HCT116 (cell line): ENCODE measurements around the gene KBTBD2. TPM values are rescaled to one million over a fixed set of nuclear protein-coding genes. Genes with fewer than 3 reads are reported as not detected.

Experiments used
- ATAC-seq: fragments of 200-7000 bp; cut with Tn5 transposase; 2 replicates; pipeline ENCODE4 v1.9.1; 2020; ENCODE audit warnings: mild to moderate bottlenecking, moderate library complexity
- BruUV-seq: library from RNA; stranded (reverse); fragments of 400-500 nt; replicated peaks from 2 replicates; lab custom pipeline; 2021; lab: Mats Ljungman, UMichigan
- CTCF ChIA-PET: fragments of 300-600 bp; sonication (Branson Sonifier 250); formaldehyde crosslinking; loops from one replicate; lab custom pipeline; 2021; ENCODE audit warnings: antibody characterized with exemption; lab: Charles Lee
- POLR2A ChIA-PET: fragments of 300-600, 350-600 bp; sonication (Branson Sonifier 250); formaldehyde crosslinking; loops from one replicate; lab custom pipeline; 2021; ENCODE audit warnings: antibody characterized with exemption; lab: Charles Lee
- RAD21 ChIA-PET, 2 experiments: fragments of 300-600 bp; sonication (Branson Sonifier 250); formaldehyde crosslinking; loops; one replicate each; lab custom pipeline; 2023; ENCODE audit warnings: low total read pairs in 2 of 2; ENCODE audit not compliant: uncharacterized antibody in 2 of 2, unreplicated experiment in 2 of 2, low non-redundant PET in 1 of 2; lab: Charles Lee
- DNase-seq: peaks from one replicate; pipeline ENCODE4 v3.0.0-alpha.2; 2010; ENCODE audit warnings: low read depth, low spot score
- H2AFZ ChIP-seq: fragments of 200-600 bp; shearing (Covaris generic), sonication (generic); 2 replicates; pipeline ENCODE4 v1.6.1; 2017; ENCODE audit warnings: low read depth, mixed run types, mixed read lengths, antibody characterized with exemption, low read length; ENCODE audit not compliant: poor library complexity, severe bottlenecking
- H3K27ac ChIP-seq: 2 replicates; pipeline ENCODE4 v1.5.1; 2012; ENCODE audit warnings: low read depth, low read length
- H3K27me3 ChIP-seq: fragments of 200-600 bp; sonication (generic); 2 replicates; pipeline ENCODE4 v1.6.1; 2016; ENCODE audit warnings: mixed run types, low read length, mixed read lengths; ENCODE audit not compliant: insufficient read depth
- H3K36me3 ChIP-seq, 2 experiments: fragments of 200-500 bp in 1 of 2; fragments of 200-600 bp in 1 of 2; sonication (Bioruptor generic) in 1 of 2; sonication (generic) in 1 of 2; 2 replicates each; pipeline versions ENCODE4 v1.5.1 to v1.6.1; 2014 to 2016; ENCODE audit warnings: low read length in 2 of 2, inconsistent platforms in 1 of 2, mixed read lengths in 1 of 2, mixed run types in 1 of 2; ENCODE audit not compliant: insufficient read depth in 2 of 2, control insufficient read depth in 1 of 2
- H3K4me1 ChIP-seq, 2 experiments: fragments of 200-600 bp in 1 of 2; sonication (generic) in 1 of 2; 2 replicates each; pipeline versions ENCODE4 v1.5.1 to v1.6.1; 2012 to 2017; ENCODE audit warnings: low read length in 2 of 2, inconsistent platforms in 1 of 2, mild to moderate bottlenecking in 1 of 2, mixed read lengths in 1 of 2, mixed run types in 1 of 2, moderate library complexity in 1 of 2; ENCODE audit not compliant: insufficient read depth in 2 of 2, control insufficient read depth in 1 of 2
- H3K4me2 ChIP-seq: fragments of 200-600 bp; sonication (generic); 2 replicates; pipeline ENCODE4 v1.6.1; 2017; ENCODE audit warnings: mixed run types, low read length, mixed read lengths
- H3K4me3 ChIP-seq, 2 experiments: fragments of 200-600 bp in 1 of 2; sonication (generic) in 1 of 2; replicated peaks in 1 of 2; 2 replicates each; pipeline ENCODE4 v1.5.1; 2011 to 2016; ENCODE audit warnings: low read length in 2 of 2, control low read depth in 1 of 2, low read depth in 1 of 2, mild to moderate bottlenecking in 1 of 2, mixed read lengths in 1 of 2, mixed run types in 1 of 2
- H3K79me2 ChIP-seq: fragments of 200-600 bp; sonication (generic); 2 replicates; pipeline ENCODE4 v1.6.1; 2017; ENCODE audit warnings: mild to moderate bottlenecking, mixed run types, low read length, moderate library complexity, mixed read lengths; ENCODE audit not compliant: insufficient read depth
- H3K9ac ChIP-seq: fragments of 200-600 bp; sonication (generic); 2 replicates; pipeline ENCODE4 v1.6.1; 2016; ENCODE audit warnings: low read length, mixed read lengths
- H3K9me2 ChIP-seq: fragments of 200-600 bp; sonication (generic), shearing (Covaris generic); 2 replicates; pipeline ENCODE4 v1.6.1; 2017; ENCODE audit warnings: mixed run types, mild to moderate bottlenecking, moderate library complexity; ENCODE audit not compliant: insufficient read depth
- H3K9me3 ChIP-seq, 2 experiments: fragments of 200-500 bp in 1 of 2; fragments of 200-600 bp in 1 of 2; sonication (Bioruptor generic) in 1 of 2; sonication (generic) in 1 of 2; 2 replicates each; pipeline ENCODE4 v1.6.1; 2014 to 2017; ENCODE audit warnings: low read length in 2 of 2, mixed read lengths in 2 of 2, inconsistent platforms in 1 of 2, low read depth in 1 of 2, mild to moderate bottlenecking in 1 of 2, mixed run types in 1 of 2, moderate library complexity in 1 of 2; ENCODE audit not compliant: control insufficient read depth in 1 of 2, insufficient read depth in 1 of 2
- H4K20me1 ChIP-seq: fragments of 200-600 bp; sonication (generic), shearing (Covaris generic); 2 replicates; pipeline ENCODE4 v1.6.1; 2017; ENCODE audit warnings: mixed run types, mild to moderate bottlenecking, moderate library complexity; ENCODE audit not compliant: insufficient read depth
- CBX3 ChIP-seq: IDR thresholded peaks from 2 replicates; pipeline ENCODE4 v1.6.1; 2012; ENCODE audit warnings: low read depth
- CEBPB ChIP-seq: IDR thresholded peaks from 2 replicates; pipeline ENCODE4 v1.6.1; 2012; ENCODE audit warnings: low read depth
- CTCF ChIP-seq, 3 experiments: fragments of 200-600 bp in 1 of 3; sonication (generic) in 1 of 3; IDR thresholded peaks in 2 of 3; conservative IDR thresholded peaks in 1 of 3; 2 replicates each; pipeline ENCODE4 v1.5.1; 2012 to 2017; ENCODE audit warnings: low read depth in 2 of 3, low read length in 2 of 3, antibody characterized with exemption in 1 of 3, borderline replicate concordance in 1 of 3, control low read depth in 1 of 3, mild to moderate bottlenecking in 1 of 3, mixed read lengths in 1 of 3, mixed run types in 1 of 3, moderate library complexity in 1 of 3; ENCODE audit not compliant: insufficient read depth in 1 of 3
- EGR1 ChIP-seq: IDR thresholded peaks from 2 replicates; pipeline ENCODE4 v1.6.1; 2012; ENCODE audit warnings: low read depth
- EZH2 ChIP-seq: fragments of 200-600 bp; sonication (generic); IDR thresholded peaks from 2 replicates; pipeline ENCODE4 v1.6.1; 2017; ENCODE audit warnings: antibody characterized with exemption, mixed run types
- EZH2phosphoT487 ChIP-seq: fragments of 200-600 bp; IDR thresholded peaks from 2 replicates; pipeline ENCODE4 v1.6.1; 2018; ENCODE audit warnings: antibody characterized with exemption, borderline replicate concordance
- FOSL1 ChIP-seq: IDR thresholded peaks from 2 replicates; pipeline ENCODE4 v1.6.1; 2012; ENCODE audit warnings: low read depth
- JUND ChIP-seq: IDR thresholded peaks from 2 replicates; pipeline ENCODE4 v1.6.1; 2012
- MAX ChIP-seq: IDR thresholded peaks from 2 replicates; pipeline ENCODE4 v1.6.1; 2012
- POLR2A ChIP-seq: IDR thresholded peaks from 2 replicates; pipeline ENCODE4 v1.7.0; 2011; ENCODE audit warnings: borderline replicate concordance; ENCODE audit not compliant: insufficient read depth, insufficient read length; ENCODE audit errors: extremely low read depth
- POLR2AphosphoS5 ChIP-seq: IDR thresholded peaks from 2 replicates; pipeline ENCODE4 v1.6.1; 2011; ENCODE audit warnings: mild to moderate bottlenecking, low read depth, low read length, moderate library complexity
- SIN3A ChIP-seq: IDR thresholded peaks from 2 replicates; pipeline ENCODE4 v1.6.1; 2012; ENCODE audit warnings: low read depth
- SP1 ChIP-seq: IDR thresholded peaks from 2 replicates; pipeline ENCODE4 v1.6.1; 2012; ENCODE audit warnings: low read depth
- SRF ChIP-seq: IDR thresholded peaks from 2 replicates; pipeline ENCODE4 v1.6.1; 2012; ENCODE audit warnings: low read depth
- YY1 ChIP-seq: IDR thresholded peaks from 2 replicates; pipeline ENCODE4 v1.6.1; 2011; ENCODE audit warnings: low read length, low read depth, moderate library complexity, mild to moderate bottlenecking; ENCODE audit not compliant: insufficient replicate concordance; ENCODE audit errors: extremely low read depth
- ZFX ChIP-seq: fragments of 450-650 bp; IDR thresholded peaks from 2 replicates; pipeline ENCODE4 v1.6.1; 2017
- intact Hi-C: fragments of 100-400 bp; cut with micrococcal nuclease; formaldehyde crosslinking; loops from 2 replicates; pipeline ENCODE4 v1.10.0; 2022
- total RNA-seq: library from RNA; stranded (reverse); gene quantifications from one replicate; pipeline ENCODE4 v1.2.1, GENCODE V29; 2021; ENCODE audit not compliant: unreplicated experiment
- TF ChIP-seq, protein P1 (sequence below): IDR thresholded peaks from 2 replicates; pipeline ENCODE4 v1.6.1; 2012; ENCODE audit warnings: low read depth

Gene KBTBD2
- total RNA-seq, 1 experiment from 2014 or later: 29.0 TPM

GRCh38 chr7:32888505-32888904, 3.1 kb downstream of the KBTBD2 start:
- Histone ChIP-seq H3K4me1 (peaks cover 16 to 26% of the 10 kb centered on the region in 2 experiments; a peak in 3 of 4 replicates), H3K9ac (no peak overlapping the region), H3K36me3 (no peaks in the 10 kb centered on the region), H3K27ac (no peak overlapping the region), H3K79me2 (peaks cover 72% of the 10 kb centered on the region), H3K4me2 (no peak overlapping the region), H3K9me3 (no peaks in the 10 kb centered on the region), H3K27me3 (no peaks in the 10 kb centered on the region), H3K9me2 (no peaks in the 10 kb centered on the region), H2AFZ (no peak overlapping the region), H4K20me1 (peaks cover 4% of the 10 kb centered on the region; the same call in 1 of the 2 replicates), H3K4me3 (no peak overlapping the region)
- TF ChIP-seq SRF (no peak), FOSL1 (no peak), YY1 (no peak), CBX3 (no peak), SP1 (no peak)
- ChIA-PET POLR2A (interaction anchor here (0.7 kb wide), 1 partner anchor 12 kb away, joined by 3 read pairs; no protein-coding TSS in a partner anchor), RAD21 (no interaction called here), CTCF (no interaction called here)
- no peak for DNase-seq
- BruUV-seq: no TSS peak
- no peak for ATAC-seq
- intact Hi-C loops: no loop called here

GRCh38 chr7:32887395-32887794, 4.2 kb downstream of the KBTBD2 start:
- DNase-seq: no peak
- no peaks in the 10 kb centered on the region for H3K9me2 ChIP-seq
- no peaks in the 10 kb centered on the region for H3K9me3 ChIP-seq
- no peaks in the 10 kb centered on the region for H3K27me3 ChIP-seq
- intact Hi-C loops: no loop called here
- no peak overlapping the region for H3K27ac ChIP-seq
- POLR2A ChIA-PET: no interaction called here
- H3K4me2 ChIP-seq: no peak overlapping the region
- ATAC-seq: no peak
- H3K4me3 ChIP-seq: no peak overlapping the region
- H3K79me2 ChIP-seq: peaks cover 83% of the 10 kb centered on the region
- H3K9ac ChIP-seq: no peak overlapping the region
- RAD21 ChIA-PET: no interaction called here
- H3K36me3 ChIP-seq: no peaks in the 10 kb centered on the region
- peaks cover 4% of the 10 kb centered on the region; the same call in 1 of the 2 replicates for H4K20me1 ChIP-seq
- peaks cover 8 to 15% of the 10 kb centered on the region in 2 experiments; a peak in 3 of 4 replicates for H3K4me1 ChIP-seq
- CTCF ChIA-PET: no interaction called here
- no peak overlapping the region for H2AFZ ChIP-seq
- BruUV-seq: no TSS peak
- TF ChIP-seq POLR2A (no peak), CTCF (IDR thresholded peaks at IDR 0.05 in 2 of 3, conservative IDR thresholded peaks at IDR 0.05 in 1 of 3; ENCODE audit: borderline replicate concordance in 1 of 3, insufficient read depth in 1 of 3, low read depth in 2 of 3, low read length in 2 of 3) (no peak), YY1 (no peak), SP1 (no peak), SRF (no peak), CEBPB (no peak), SIN3A (no peak), ZFX (no peak), CBX3 (no peak), MAX (no peak), EZH2 (no peak), EZH2phosphoT487 (no peak), POLR2AphosphoS5 (no peak), JUND (no peak), EGR1 (no peak)
- TF ChIP-seq, protein P1, sequence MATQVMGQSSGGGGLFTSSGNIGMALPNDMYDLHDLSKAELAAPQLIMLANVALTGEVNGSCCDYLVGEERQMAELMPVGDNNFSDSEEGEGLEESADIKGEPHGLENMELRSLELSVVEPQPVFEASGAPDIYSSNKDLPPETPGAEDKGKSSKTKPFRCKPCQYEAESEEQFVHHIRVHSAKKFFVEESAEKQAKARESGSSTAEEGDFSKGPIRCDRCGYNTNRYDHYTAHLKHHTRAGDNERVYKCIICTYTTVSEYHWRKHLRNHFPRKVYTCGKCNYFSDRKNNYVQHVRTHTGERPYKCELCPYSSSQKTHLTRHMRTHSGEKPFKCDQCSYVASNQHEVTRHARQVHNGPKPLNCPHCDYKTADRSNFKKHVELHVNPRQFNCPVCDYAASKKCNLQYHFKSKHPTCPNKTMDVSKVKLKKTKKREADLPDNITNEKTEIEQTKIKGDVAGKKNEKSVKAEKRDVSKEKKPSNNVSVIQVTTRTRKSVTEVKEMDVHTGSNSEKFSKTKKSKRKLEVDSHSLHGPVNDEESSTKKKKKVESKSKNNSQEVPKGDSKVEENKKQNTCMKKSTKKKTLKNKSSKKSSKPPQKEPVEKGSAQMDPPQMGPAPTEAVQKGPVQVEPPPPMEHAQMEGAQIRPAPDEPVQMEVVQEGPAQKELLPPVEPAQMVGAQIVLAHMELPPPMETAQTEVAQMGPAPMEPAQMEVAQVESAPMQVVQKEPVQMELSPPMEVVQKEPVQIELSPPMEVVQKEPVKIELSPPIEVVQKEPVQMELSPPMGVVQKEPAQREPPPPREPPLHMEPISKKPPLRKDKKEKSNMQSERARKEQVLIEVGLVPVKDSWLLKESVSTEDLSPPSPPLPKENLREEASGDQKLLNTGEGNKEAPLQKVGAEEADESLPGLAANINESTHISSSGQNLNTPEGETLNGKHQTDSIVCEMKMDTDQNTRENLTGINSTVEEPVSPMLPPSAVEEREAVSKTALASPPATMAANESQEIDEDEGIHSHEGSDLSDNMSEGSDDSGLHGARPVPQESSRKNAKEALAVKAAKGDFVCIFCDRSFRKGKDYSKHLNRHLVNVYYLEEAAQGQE: no peak
